GM23338 (cell line): ENCODE results near the gene NTNG1. TPM values are rescaled to one million over a fixed set of nuclear protein-coding genes. Genes with fewer than 3 reads are reported as not detected.

Experiments used
- ATAC-seq: fragments of 200-7000 bp; cut with Tn5 transposase; 3 replicates; pipeline ENCODE4 v1.9.1; 2020
- DNase-seq: peaks from one replicate; pipeline ENCODE4 v3.0.0-alpha.2; 2015; ENCODE audit warnings: low spot score
- H2AFZ ChIP-seq: fragments of 200-600 bp; sonication (generic); 2 replicates; pipeline ENCODE4 v1.8.0; 2016; ENCODE audit warnings: antibody characterized with exemption, mild to moderate bottlenecking, moderate library complexity
- H3F3A ChIP-seq: fragments of 200-600 bp; sonication (generic); replicated peaks from 2 replicates; pipeline ENCODE4 v1.8.0; 2017; ENCODE audit warnings: antibody characterized with exemption, mixed run types, low read depth
- H3K27ac ChIP-seq: fragments of 200-600 bp; sonication (generic); 2 replicates; pipeline ENCODE4 v1.6.1; 2016; ENCODE audit warnings: low read depth
- H3K27me3 ChIP-seq: fragments of 200-600 bp; sonication (generic); 2 replicates; pipeline ENCODE4 v1.8.0; 2016; ENCODE audit warnings: mild to moderate bottlenecking, mixed run types, moderate library complexity; ENCODE audit not compliant: insufficient read depth
- H3K36me3 ChIP-seq: fragments of 200-600 bp; sonication (generic); 2 replicates; pipeline ENCODE4 v1.8.0; 2016; ENCODE audit warnings: mild to moderate bottlenecking; ENCODE audit not compliant: insufficient read depth
- H3K4me1 ChIP-seq: fragments of 200-600 bp; sonication (generic); 2 replicates; pipeline ENCODE4 v1.8.0; 2016; ENCODE audit warnings: mild to moderate bottlenecking, moderate library complexity; ENCODE audit not compliant: insufficient read depth
- H3K4me2 ChIP-seq: fragments of 200-600 bp; sonication (generic); 2 replicates; pipeline ENCODE4 v1.7.1; 2017; ENCODE audit warnings: mixed run types
- H3K4me3 ChIP-seq: fragments of 200-600 bp; sonication (generic); 2 replicates; pipeline ENCODE4 v1.6.1; 2016; ENCODE audit warnings: mixed run types
- H3K79me2 ChIP-seq: fragments of 200-600 bp; sonication (generic); replicated peaks from 2 replicates; pipeline ENCODE4 v1.8.0; 2017; ENCODE audit warnings: mild to moderate bottlenecking; ENCODE audit not compliant: insufficient read depth
- H3K9me2 ChIP-seq: fragments of 200-600 bp; sonication (generic); 2 replicates; pipeline ENCODE4 v1.8.0; 2017; ENCODE audit not compliant: insufficient read depth
- H4K20me1 ChIP-seq: fragments of 200-600 bp; sonication (generic); replicated peaks from 2 replicates; pipeline ENCODE4 v1.8.0; 2017; ENCODE audit warnings: mild to moderate bottlenecking; ENCODE audit not compliant: insufficient read depth
- H3K27ac Mint-ChIP-seq: 2 replicates; pipeline ENCODE4 v1.8.0; 2020; ENCODE audit warnings: inconsistent platforms, mild to moderate bottlenecking, moderate library complexity, mixed read lengths
- H3K27me3 Mint-ChIP-seq: 3 replicates; pipeline ENCODE4 v1.8.0; 2022; ENCODE audit warnings: low read depth, mild to moderate bottlenecking, moderate library complexity, mixed read lengths, inconsistent platforms; ENCODE audit not compliant: insufficient read depth, poor library complexity
- H3K36me3 Mint-ChIP-seq: 3 replicates; pipeline ENCODE4 v1.8.0; 2021; ENCODE audit warnings: low read depth, mild to moderate bottlenecking, inconsistent platforms, moderate library complexity, mixed read lengths
- H3K4me1 Mint-ChIP-seq: 3 replicates; pipeline ENCODE4 v1.8.0; 2020; ENCODE audit warnings: mild to moderate bottlenecking, inconsistent platforms, mixed read lengths
- H3K4me3 Mint-ChIP-seq: 3 replicates; pipeline ENCODE4 v1.8.0; 2021; ENCODE audit warnings: moderate library complexity, mild to moderate bottlenecking, inconsistent platforms, mixed read lengths
- H3K9me3 Mint-ChIP-seq: 3 replicates; pipeline ENCODE4 v1.8.0; 2020; ENCODE audit warnings: moderate library complexity, mild to moderate bottlenecking, inconsistent platforms, mixed read lengths
- CREB1 ChIP-seq: fragments of 250-450 bp; sonication (Bioruptor Pico); IDR thresholded peaks from 2 replicates; pipeline ENCODE4 v1.5.0; 2020; ENCODE audit warnings: low read depth, mild to moderate bottlenecking, moderate library complexity
- ETS1 ChIP-seq: IDR thresholded peaks from 2 replicates; pipeline ENCODE4 v1.6.1; 2016; ENCODE audit warnings: antibody characterized with exemption
- EZH2 ChIP-seq: fragments of 200-600 bp; sonication (generic); IDR thresholded peaks from one replicate; pipeline ENCODE4 v1.8.0; 2017; ENCODE audit warnings: antibody characterized with exemption, mild to moderate bottlenecking, low read depth; ENCODE audit not compliant: unreplicated experiment
- NANOG ChIP-seq: IDR thresholded peaks from 2 replicates; pipeline ENCODE4 v1.6.1; 2016; ENCODE audit warnings: antibody characterized with exemption, borderline replicate concordance
- REST ChIP-seq: IDR thresholded peaks from one replicate; pipeline ENCODE4 v1.6.1; 2018; ENCODE audit warnings: antibody characterized with exemption; ENCODE audit not compliant: unreplicated experiment
- ZNF114 ChIP-seq: fragments of 250-450 bp; sonication (Bioruptor Pico); IDR thresholded peaks from 2 replicates; pipeline ENCODE4 v1.5.0; 2020; ENCODE audit warnings: mild to moderate bottlenecking, moderate library complexity
- ZNF331 ChIP-seq: fragments of 250-450 bp; sonication (Bioruptor Pico); IDR thresholded peaks from 2 replicates; pipeline ENCODE4 v1.5.0; 2020; ENCODE audit warnings: low read depth, mild to moderate bottlenecking, moderate library complexity
- ZNF462 ChIP-seq: fragments of 250-450 bp; sonication (Bioruptor Pico); IDR thresholded peaks from 2 replicates; pipeline ENCODE4 v1.5.0; 2020; ENCODE audit warnings: mild to moderate bottlenecking, moderate library complexity
- polyA plus RNA-seq: library from polyadenylated mRNA; unstranded; fragments of >200 nt; fragmentation: Nextera tagmentation; extraction: Ambion mirVana; gene quantifications from 2 replicates; pipeline ENCODE4 v1.2.1, GENCODE V29; 2016
- total RNA-seq: library from RNA; depleted of rRNA; stranded (reverse); fragments of >200 nt; shearing (Covaris generic); gene quantifications from 2 replicates; pipeline ENCODE4 v1.2.3, GENCODE V29; 2014

NTNG1 gene
- total and polyA plus RNA-seq, 2 experiments from 2014 or later, result 7.2 to 10.3 TPM

- TF ChIP-seq ZNF462 (CRISPR knock-in tag), result no peak
- no peak for TF ChIP-seq ZNF331 (CRISPR knock-in tag)
- no peak for TF ChIP-seq ETS1
- TF ChIP-seq EZH2, result no peak
- no peak for TF ChIP-seq CREB1
- TF ChIP-seq ZNF114, result no peak
- no peak for TF ChIP-seq NANOG
Observed at GRCh38 chr1:107481756-107482384, 341.0 kb downstream of the NTNG1 start (continued).

GRCh38 chr1:107483949-107484348, 343.1 kb downstream of the NTNG1 start:
- H3K4me3 Mint-ChIP-seq, result no peak overlapping the region
- Histone ChIP-seq H3K9me2 (no peaks in the 10 kb centered on the region), H3K4me1 (no peaks in the 10 kb centered on the region), H3K27ac (no peak overlapping the region), H3K79me2 (no peaks in the 10 kb centered on the region), H3K27me3 (no peaks in the 10 kb centered on the region), H4K20me1 (no peaks in the 10 kb centered on the region), H2AFZ (no peak overlapping the region), H3K4me2 (no peak overlapping the region), H3K36me3 (no peaks in the 10 kb centered on the region), H3K4me3 (no peak overlapping the region), H3F3A (no peaks in the 10 kb centered on the region)
- H3K4me1 Mint-ChIP-seq, result peaks cover 10% of the 10 kb centered on the region
- H3K36me3 Mint-ChIP-seq, result no peaks in the 10 kb centered on the region
- no peaks in the 10 kb centered on the region for H3K9me3 Mint-ChIP-seq
- ATAC-seq (no peak), DNase-seq (no peak)
- H3K27ac Mint-ChIP-seq, result no peak overlapping the region
- H3K27me3 Mint-ChIP-seq, result no peaks in the 10 kb centered on the region
- TF ChIP-seq REST, result no peak
